OCI-LY3 (cell line): ENCODE results near the gene EGFLAM.

Experiments used
- EZH2phosphoT487 ChIP-seq: fragments of 200-600 bp; shearing (Covaris generic); IDR thresholded peaks from 2 replicates; pipeline ENCODE4 v1.6.1; 2018; ENCODE audit warnings: antibody characterized with exemption, mixed run types, low read depth
- TF ChIP-seq, protein P1 (sequence below): fragments of 200-600, 300-600 bp; sonication (generic); IDR thresholded peaks from 2 replicates; pipeline ENCODE4 v1.5.1; 2014; ENCODE audit warnings: antibody characterized with exemption, low read length, low read depth

DNA sequence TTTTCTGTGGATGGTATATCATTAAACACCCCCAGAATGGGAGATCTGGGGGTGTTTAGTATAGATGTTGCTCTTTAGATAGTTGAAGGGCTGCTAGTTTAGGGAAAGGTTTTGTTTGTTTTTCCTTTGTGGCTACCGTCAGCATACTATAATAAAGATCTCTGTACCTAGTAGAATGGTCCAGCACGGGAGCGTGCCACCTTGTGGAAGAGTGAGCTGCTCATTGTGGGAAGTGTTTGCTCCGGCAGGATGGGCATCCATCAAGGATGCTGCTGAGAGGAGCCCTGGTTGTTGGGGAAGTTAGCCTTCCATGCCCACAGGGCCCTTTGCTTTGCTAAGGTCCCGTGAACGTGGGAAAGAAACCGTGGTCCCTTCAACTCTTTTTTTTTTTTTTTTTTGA is 185.0 kb downstream of the EGFLAM start:
- no peak for TF ChIP-seq EZH2phosphoT487
- TF ChIP-seq, protein P1, sequence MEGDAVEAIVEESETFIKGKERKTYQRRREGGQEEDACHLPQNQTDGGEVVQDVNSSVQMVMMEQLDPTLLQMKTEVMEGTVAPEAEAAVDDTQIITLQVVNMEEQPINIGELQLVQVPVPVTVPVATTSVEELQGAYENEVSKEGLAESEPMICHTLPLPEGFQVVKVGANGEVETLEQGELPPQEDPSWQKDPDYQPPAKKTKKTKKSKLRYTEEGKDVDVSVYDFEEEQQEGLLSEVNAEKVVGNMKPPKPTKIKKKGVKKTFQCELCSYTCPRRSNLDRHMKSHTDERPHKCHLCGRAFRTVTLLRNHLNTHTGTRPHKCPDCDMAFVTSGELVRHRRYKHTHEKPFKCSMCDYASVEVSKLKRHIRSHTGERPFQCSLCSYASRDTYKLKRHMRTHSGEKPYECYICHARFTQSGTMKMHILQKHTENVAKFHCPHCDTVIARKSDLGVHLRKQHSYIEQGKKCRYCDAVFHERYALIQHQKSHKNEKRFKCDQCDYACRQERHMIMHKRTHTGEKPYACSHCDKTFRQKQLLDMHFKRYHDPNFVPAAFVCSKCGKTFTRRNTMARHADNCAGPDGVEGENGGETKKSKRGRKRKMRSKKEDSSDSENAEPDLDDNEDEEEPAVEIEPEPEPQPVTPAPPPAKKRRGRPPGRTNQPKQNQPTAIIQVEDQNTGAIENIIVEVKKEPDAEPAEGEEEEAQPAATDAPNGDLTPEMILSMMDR: no peak
